Activated CD4-positive, alpha-beta T cell treated with anti-CD3 and anti-CD28 coated beads, Interleukin-2, amount 50 U/mL, for 4 hours (primary cell): Measurements from ENCODE around the gene DNAJC25.

Source experiments
- DNase-seq, 2 experiments: peaks; one replicate each; pipeline ENCODE4 v3.0.0-alpha.2; 2020

Gene DNAJC25

GRCh38 chr9:111628411-111628810 is 2.7 kb upstream of the DNAJC25 start:
- DNase-seq, result no peak

- no peak for DNase-seq
These were observed 761 bp upstream of the DNAJC25 start for GRCh38 chr9:111630182-111630963.

GRCh38 chr9:111630964-111631213 is 245 bp upstream of the DNAJC25 start:
- DNase-seq, result no peak

GRCh38 chr9:111632060-111632459 is 926 bp downstream of the DNAJC25 start:
- DNase-seq, result no peak

GRCh38 chr9:111632695-111633388 is 1.7 kb downstream of the DNAJC25 start:
- no peak for DNase-seq

GRCh38 chr9:111633389-111633736 is 2.2 kb downstream of the DNAJC25 start:
- no peak for DNase-seq

- no peak for DNase-seq
These were observed 3.7 kb downstream of the DNAJC25 start for GRCh38 chr9:111634860-111635259.

- DNase-seq, result no peak
These were observed 6.4 kb downstream of the DNAJC25 start for GRCh38 chr9:111637421-111637950.

GRCh38 chr9:111644195-111644772 is 13.2 kb downstream of the DNAJC25 start:
- DNase-seq, result no peak

- no peak for DNase-seq
These were observed 14.7 kb downstream of the DNAJC25 start for GRCh38 chr9:111645806-111646205.

GRCh38 chr9:111646417-111646816 is 15.3 kb downstream of the DNAJC25 start:
- DNase-seq, result no peak

GRCh38 chr9:111648066-111648465 is 16.9 kb downstream of the DNAJC25 start:
- no peak for DNase-seq

- DNase-seq, result no peak
These were observed 17.9 kb downstream of the DNAJC25 start for GRCh38 chr9:111649016-111649415.

- DNase-seq, result no peak
These were observed 25.9 kb downstream of the DNAJC25 start for GRCh38 chr9:111657051-111657450.

- DNase-seq, result no peak
These were observed 27.8 kb downstream of the DNAJC25 start for GRCh38 chr9:111658943-111659342.

- DNase-seq, result no peak
These were observed 28.6 kb downstream of the DNAJC25 start for GRCh38 chr9:111659691-111660090.

GRCh38 chr9:111661150-111661801 is 30.1 kb downstream of the DNAJC25 start, which contains the start of gene GNG10:
TSS of gene GNG10 (plus strand) at chr9:111661605. CDS start at chr9:111661635, 30 bp downstream.
- DNase-seq, result peak; percentile 60 to 61

- DNase-seq, result peak; percentile 13 to 19
These were observed 30.8 kb downstream of the DNAJC25 start for GRCh38 chr9:111661802-111662521.

GRCh38 chr9:111662576-111663300 is 31.6 kb downstream of the DNAJC25 start:
- no peak for DNase-seq

GRCh38 chr9:111663301-111663823 is 32.2 kb downstream of the DNAJC25 start:
- DNase-seq, result no peak

GRCh38 chr9:111668026-111668573 is 37.0 kb downstream of the DNAJC25 start:
- no peak for DNase-seq
